ENCODE data around the gene HDAC4.

HDAC4 gene

GRCh38 chr2:239286901-239287300 lies 113.9 kb downstream of the HDAC4 start:
- Histone ChIP-seq H3K4me1 (ENCODE audit: insufficient read depth, low read length, severe bottlenecking) (no peaks in the 10 kb centered on the region), H4K20me1 (ENCODE audit: insufficient read depth, low read length) (no peaks in the 10 kb centered on the region)

GRCh38 chr2:239285932-239286230 lies 114.9 kb downstream of the HDAC4 start:
- Histone ChIP-seq H3K9ac (ENCODE audit: low read length) (no peak overlapping the region), H3K9me3 (ENCODE audit: low read length) (no peaks in the 10 kb centered on the region), H3K9me2 (ENCODE audit: low read depth, low read length) (no peaks in the 10 kb centered on the region), H3K4me1 (ENCODE audit: insufficient read depth, low read length, severe bottlenecking) (no peaks in the 10 kb centered on the region), H3K27ac (ENCODE audit: low read depth, low read length, poor library complexity, severe bottlenecking) (no peak overlapping the region), H3K4me3 (ENCODE audit: low read depth, low read length, poor library complexity, severe bottlenecking) (no peak overlapping the region), H3K36me3 (ENCODE audit: insufficient read depth, low read length) (no peaks in the 10 kb centered on the region), H3K4me2 (ENCODE audit: low read length) (no peak overlapping the region), H4K20me1 (ENCODE audit: insufficient read depth, low read length) (no peaks in the 10 kb centered on the region), H2AFZ (ENCODE audit: low read length) (no peak overlapping the region), H3K27me3 (ENCODE audit: insufficient read depth, low read length) (no peaks in the 10 kb centered on the region), H3K79me2 (ENCODE audit: insufficient read depth, low read length) (no peaks in the 10 kb centered on the region), H3F3A (ENCODE audit: insufficient read depth, low read length) (no peaks in the 10 kb centered on the region)
- TF ChIP-seq EZH2 (IDR thresholded peaks at IDR 0.05; ENCODE audit: borderline replicate concordance, low read length) (no peak), CTCF (IDR thresholded peaks at IDR 0.05; ENCODE audit: low read length) (no peak)

More at GRCh38 chr2:239286901-239287300, 113.9 kb downstream of the HDAC4 start:
- H3K4me2 ChIP-seq (ENCODE audit: low read length) = no peak overlapping the region
- H3K9me3 ChIP-seq (ENCODE audit: low read length) = no peaks in the 10 kb centered on the region
- no peaks in the 10 kb centered on the region for H3K36me3 ChIP-seq (ENCODE audit: insufficient read depth, low read length)
- H3K27ac ChIP-seq (ENCODE audit: low read depth, low read length, poor library complexity, severe bottlenecking) = no peak overlapping the region
- H3K27me3 ChIP-seq (ENCODE audit: insufficient read depth, low read length) = no peaks in the 10 kb centered on the region
- H2AFZ ChIP-seq (ENCODE audit: low read length) = no peak overlapping the region
- no peaks in the 10 kb centered on the region for H3K9me2 ChIP-seq (ENCODE audit: low read depth, low read length)
- no peaks in the 10 kb centered on the region for H3K79me2 ChIP-seq (ENCODE audit: insufficient read depth, low read length)
- no peak overlapping the region for H3K9ac ChIP-seq (ENCODE audit: low read length)
- H3F3A ChIP-seq (ENCODE audit: insufficient read depth, low read length) = no peaks in the 10 kb centered on the region
- H3K4me3 ChIP-seq (ENCODE audit: low read depth, low read length, poor library complexity, severe bottlenecking) = no peak overlapping the region
- TF ChIP-seq CTCF (IDR thresholded peaks at IDR 0.05; ENCODE audit: low read length) = no peak
- no peak for TF ChIP-seq EZH2 (IDR thresholded peaks at IDR 0.05; ENCODE audit: borderline replicate concordance, low read length)

- Histone ChIP-seq H3K27ac (ENCODE audit: low read depth, low read length, poor library complexity, severe bottlenecking) (no peak overlapping the region), H3K4me2 (ENCODE audit: low read length) (no peak overlapping the region), H4K20me1 (ENCODE audit: insufficient read depth, low read length) (no peaks in the 10 kb centered on the region), H3K4me3 (ENCODE audit: low read depth, low read length, poor library complexity, severe bottlenecking) (no peak overlapping the region), H3K27me3 (ENCODE audit: insufficient read depth, low read length) (no peaks in the 10 kb centered on the region), H3K79me2 (ENCODE audit: insufficient read depth, low read length) (no peaks in the 10 kb centered on the region), H3K9me3 (ENCODE audit: low read length) (no peaks in the 10 kb centered on the region), H3K4me1 (ENCODE audit: insufficient read depth, low read length, severe bottlenecking) (no peaks in the 10 kb centered on the region), H2AFZ (ENCODE audit: low read length) (no peak overlapping the region), H3K36me3 (ENCODE audit: insufficient read depth, low read length) (no peaks in the 10 kb centered on the region), H3F3A (ENCODE audit: insufficient read depth, low read length) (no peaks in the 10 kb centered on the region), H3K9ac (ENCODE audit: low read length) (no peak overlapping the region), H3K9me2 (ENCODE audit: low read depth, low read length) (no peaks in the 10 kb centered on the region)
- TF ChIP-seq EZH2 (IDR thresholded peaks at IDR 0.05; ENCODE audit: borderline replicate concordance, low read length) = no peak
These were observed 115.5 kb downstream of the HDAC4 start for GRCh38 chr2:239285071-239285931.
